Measurements from ENCODE around the gene CPNE4.

DNA sequence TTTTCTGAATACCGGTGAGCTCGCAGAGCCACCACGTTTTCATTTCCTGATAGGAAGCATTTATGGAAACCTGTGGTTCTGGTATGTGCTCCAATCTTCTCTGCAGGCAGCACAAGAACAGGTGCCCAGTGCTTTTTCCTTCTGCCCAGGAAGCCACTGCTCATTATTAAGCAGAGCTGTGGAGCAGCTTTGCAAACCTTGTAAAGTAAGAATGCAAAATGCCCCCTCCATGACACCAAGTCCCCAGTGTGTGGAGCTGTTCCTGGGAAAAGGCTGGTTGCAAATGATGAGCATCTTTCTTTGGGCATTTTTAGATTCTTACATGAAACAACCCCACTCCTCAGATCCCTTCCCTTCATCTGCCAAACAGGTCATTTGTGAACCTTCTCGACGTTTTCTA, 466.4 kb downstream of the CPNE4 start:
- TF ChIP-seq, protein P1, sequence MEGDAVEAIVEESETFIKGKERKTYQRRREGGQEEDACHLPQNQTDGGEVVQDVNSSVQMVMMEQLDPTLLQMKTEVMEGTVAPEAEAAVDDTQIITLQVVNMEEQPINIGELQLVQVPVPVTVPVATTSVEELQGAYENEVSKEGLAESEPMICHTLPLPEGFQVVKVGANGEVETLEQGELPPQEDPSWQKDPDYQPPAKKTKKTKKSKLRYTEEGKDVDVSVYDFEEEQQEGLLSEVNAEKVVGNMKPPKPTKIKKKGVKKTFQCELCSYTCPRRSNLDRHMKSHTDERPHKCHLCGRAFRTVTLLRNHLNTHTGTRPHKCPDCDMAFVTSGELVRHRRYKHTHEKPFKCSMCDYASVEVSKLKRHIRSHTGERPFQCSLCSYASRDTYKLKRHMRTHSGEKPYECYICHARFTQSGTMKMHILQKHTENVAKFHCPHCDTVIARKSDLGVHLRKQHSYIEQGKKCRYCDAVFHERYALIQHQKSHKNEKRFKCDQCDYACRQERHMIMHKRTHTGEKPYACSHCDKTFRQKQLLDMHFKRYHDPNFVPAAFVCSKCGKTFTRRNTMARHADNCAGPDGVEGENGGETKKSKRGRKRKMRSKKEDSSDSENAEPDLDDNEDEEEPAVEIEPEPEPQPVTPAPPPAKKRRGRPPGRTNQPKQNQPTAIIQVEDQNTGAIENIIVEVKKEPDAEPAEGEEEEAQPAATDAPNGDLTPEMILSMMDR (IDR thresholded peaks at IDR 0.05; ENCODE audit: low read length) = no peak
- TF ChIP-seq EZH2 (IDR thresholded peaks at IDR 0.05; ENCODE audit: borderline replicate concordance, low read length) = no peak

All from OCI-LY1 (cell line).